Esophagus muscularis mucosa (tissue), 4 donors: ENCODE data around the gene HSP90AA1. TPM values are rescaled to one million over a fixed set of nuclear protein-coding genes. Genes with fewer than 3 reads are reported as not detected.

Source experiments
- DNase-seq: peaks from one replicate; pipeline ENCODE4 v3.0.0-alpha.2; 2017; ENCODE audit errors: extremely low spot score
- H3K27ac ChIP-seq, 4 donors: fragments of 200-600 bp; sonication (generic); replicated peaks in 1 of 4; 1 replicate in 3 of 4; 2 replicates in 1 of 4; pipeline ENCODE4 v1.5.1; 2016 to 2019; ENCODE audit warnings: mild to moderate bottlenecking in 1 of 4
- H3K27me3 ChIP-seq, 4 donors: fragments of 200-600 bp; sonication (generic); one replicate each; pipeline versions ENCODE4 v1.5.1 to v1.6.0; 2016 to 2019
- H3K36me3 ChIP-seq, 4 donors: fragments of 200-600 bp; sonication (generic); one replicate each; pipeline ENCODE4 v1.5.1; 2016 to 2019
- H3K4me1 ChIP-seq, 4 donors: fragments of 200-600 bp; sonication (generic); one replicate each; pipeline ENCODE4 v1.5.1; 2016 to 2019
- H3K4me3 ChIP-seq, 4 donors: fragments of 200-600 bp; sonication (generic); 1 replicate in 2 of 4; 2 replicates in 2 of 4; pipeline ENCODE4 v1.5.1; 2016 to 2019; ENCODE audit warnings: mild to moderate bottlenecking in 4 of 4, moderate library complexity in 1 of 4
- H3K9me3 ChIP-seq, 4 donors: fragments of 200-600 bp; sonication (generic); 1 replicate in 3 of 4; 2 replicates in 1 of 4; pipeline ENCODE4 v1.5.1; 2016 to 2019
- EP300 ChIP-seq: sonication (generic); formaldehyde crosslinking; IDR thresholded peaks from one replicate; pipeline ENCODE4 v1.6.1; 2017; ENCODE audit warnings: antibody characterized with exemption
- POLR2A ChIP-seq: fragments of 450-650 bp; IDR thresholded peaks from one replicate; pipeline ENCODE4 v1.6.1; 2017; ENCODE audit warnings: antibody characterized with exemption, moderate library complexity, mild to moderate bottlenecking, low read depth
- POLR2AphosphoS5 ChIP-seq, 2 donors: sonication (generic); formaldehyde crosslinking; IDR thresholded peaks; one replicate each; pipeline ENCODE4 v1.6.1; 2017; ENCODE audit warnings: antibody characterized with exemption in 2 of 2
- whole genome bisulfite sequencing: methylation state at CpG from one replicate; pipeline ENCODE4 v1.1.5; 2018; 5-methylcytosine and 5-hydroxymethylcytosine counted together
- intact Hi-C: fragments of 100-400 bp; cut with DNase I; formaldehyde crosslinking; loops from one replicate; pipeline ENCODE4 v1.15.1; 2023
- total RNA-seq, 4 donors: library from RNA; depleted of rRNA; stranded (reverse); fragments of >200 nt; gene quantifications; one replicate each; pipeline versions ENCODE4 v1.1.0 to v1.2.1, GENCODE V29; 2016
- TF ChIP-seq, protein P1 (sequence below), 3 experiments: fragments of 200-600 bp in 2 of 3; fragments of 450-650 bp in 1 of 3; sonication (generic) in 2 of 3; IDR thresholded peaks; one replicate each; pipeline ENCODE4 v1.5.1; 2017 to 2019; ENCODE audit warnings: antibody characterized with exemption in 3 of 3, mild to moderate bottlenecking in 2 of 3, moderate library complexity in 1 of 3

HSP90AA1 gene
- total RNA-seq, 4 donors from 2014 or later = 256 to 605 (median 376) TPM

DNA sequence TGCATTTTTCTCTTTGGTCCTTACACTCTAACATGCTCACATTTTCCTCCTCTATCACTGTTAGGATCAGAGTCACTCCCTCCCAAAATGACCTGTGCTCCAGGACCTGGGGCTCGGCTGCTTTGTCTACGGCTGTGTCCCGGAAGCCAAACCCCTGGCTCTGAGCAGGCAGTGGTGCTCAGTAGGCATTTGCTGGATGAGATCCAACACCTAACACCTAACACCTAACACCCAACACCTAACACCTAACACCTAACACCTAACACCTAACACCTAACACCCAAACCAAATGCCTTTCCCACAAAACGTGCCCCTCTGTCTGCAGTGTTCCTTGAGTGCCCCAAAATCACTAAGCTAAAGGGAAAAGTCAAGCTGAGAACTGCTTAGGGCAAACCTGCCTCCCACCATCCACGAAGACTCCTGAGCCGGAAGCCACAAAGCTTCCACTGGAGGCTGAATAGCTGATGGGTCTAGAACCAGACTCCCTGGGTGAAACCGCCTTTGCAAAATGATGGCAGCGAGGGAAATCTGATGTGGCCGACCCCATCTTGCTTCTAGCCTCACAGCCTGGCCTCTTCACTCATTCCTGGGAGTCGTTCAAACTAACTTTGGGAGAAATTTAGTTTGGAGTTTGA, 29.2 kb downstream of the HSP90AA1 start:
- Histone ChIP-seq H3K4me3 (no peak overlapping the region), H3K4me1 (peaks cover under 1 to 8% (median 4%) of the 10 kb centered on the region in 4 donors), H3K27me3 (no peaks in the 10 kb centered on the region), H3K36me3 (peaks cover 0 to 17% (median 10%) of the 10 kb centered on the region in 4 donors), H3K27ac (no peak overlapping the region), H3K9me3 (no peaks in the 10 kb centered on the region)
- intact Hi-C loops = no loop called here
- TF ChIP-seq, protein P1, sequence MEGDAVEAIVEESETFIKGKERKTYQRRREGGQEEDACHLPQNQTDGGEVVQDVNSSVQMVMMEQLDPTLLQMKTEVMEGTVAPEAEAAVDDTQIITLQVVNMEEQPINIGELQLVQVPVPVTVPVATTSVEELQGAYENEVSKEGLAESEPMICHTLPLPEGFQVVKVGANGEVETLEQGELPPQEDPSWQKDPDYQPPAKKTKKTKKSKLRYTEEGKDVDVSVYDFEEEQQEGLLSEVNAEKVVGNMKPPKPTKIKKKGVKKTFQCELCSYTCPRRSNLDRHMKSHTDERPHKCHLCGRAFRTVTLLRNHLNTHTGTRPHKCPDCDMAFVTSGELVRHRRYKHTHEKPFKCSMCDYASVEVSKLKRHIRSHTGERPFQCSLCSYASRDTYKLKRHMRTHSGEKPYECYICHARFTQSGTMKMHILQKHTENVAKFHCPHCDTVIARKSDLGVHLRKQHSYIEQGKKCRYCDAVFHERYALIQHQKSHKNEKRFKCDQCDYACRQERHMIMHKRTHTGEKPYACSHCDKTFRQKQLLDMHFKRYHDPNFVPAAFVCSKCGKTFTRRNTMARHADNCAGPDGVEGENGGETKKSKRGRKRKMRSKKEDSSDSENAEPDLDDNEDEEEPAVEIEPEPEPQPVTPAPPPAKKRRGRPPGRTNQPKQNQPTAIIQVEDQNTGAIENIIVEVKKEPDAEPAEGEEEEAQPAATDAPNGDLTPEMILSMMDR (IDR thresholded peaks at IDR 0.05) = no peak
- TF ChIP-seq POLR2A (no peak), EP300 (no peak), POLR2AphosphoS5 (IDR thresholded peaks at IDR 0.05) (no peak)
- no peak for DNase-seq
- WGBS = 61% methylated on average over 7 of the region's 10 CpGs

DNA sequence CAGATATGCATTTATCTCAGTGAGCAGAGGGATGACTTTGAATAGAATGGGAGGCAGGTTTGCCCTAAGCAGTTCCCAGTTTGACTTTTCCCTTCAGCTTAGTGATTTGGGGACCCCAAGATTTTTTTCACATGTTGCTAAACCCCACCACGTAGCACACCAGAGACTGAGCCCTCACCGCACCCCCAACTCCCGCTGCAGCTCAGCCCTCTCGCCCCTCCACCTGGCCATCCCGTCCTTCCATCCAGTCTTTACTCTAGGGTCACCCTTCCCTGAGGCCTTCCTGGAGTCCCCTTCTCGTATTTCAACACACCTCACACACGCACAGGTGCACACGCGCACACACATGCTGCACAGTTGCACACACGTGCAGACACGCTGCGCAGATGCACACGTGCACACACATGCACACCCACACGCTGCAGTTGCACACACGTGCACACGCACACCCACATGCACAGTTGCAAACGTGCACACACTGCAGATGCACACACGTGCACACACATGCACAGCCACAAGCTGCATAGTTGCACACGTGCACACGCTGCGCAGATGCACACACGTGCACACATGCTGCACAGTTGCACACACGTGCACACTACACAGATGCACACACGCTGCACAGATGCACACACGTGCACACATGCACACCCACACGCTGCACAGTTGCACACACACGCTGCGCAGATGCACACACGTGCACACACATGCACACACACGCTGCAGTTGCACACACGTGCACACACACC, 30.0 kb downstream of the HSP90AA1 start:
- H3K36me3 ChIP-seq = peaks cover 0 to 24% (median 18%) of the 10 kb centered on the region in 4 donors
- H3K27ac ChIP-seq = no peak overlapping the region
- DNase-seq = no peak
- H3K9me3 ChIP-seq = no peaks in the 10 kb centered on the region
- intact Hi-C loops = no loop called here
- H3K4me3 ChIP-seq = no peak overlapping the region
- peaks cover 0 to 5% (median 2%) of the 10 kb centered on the region in 4 donors for H3K4me1 ChIP-seq
- WGBS = 90% methylated on average over 31 of the region's 31 CpGs
- TF ChIP-seq POLR2AphosphoS5 (IDR thresholded peaks at IDR 0.05) (no peak), EP300 (no peak), POLR2A (no peak)
- TF ChIP-seq, protein P1 (IDR thresholded peaks at IDR 0.05) = no peak
- no peaks in the 10 kb centered on the region for H3K27me3 ChIP-seq

DNA sequence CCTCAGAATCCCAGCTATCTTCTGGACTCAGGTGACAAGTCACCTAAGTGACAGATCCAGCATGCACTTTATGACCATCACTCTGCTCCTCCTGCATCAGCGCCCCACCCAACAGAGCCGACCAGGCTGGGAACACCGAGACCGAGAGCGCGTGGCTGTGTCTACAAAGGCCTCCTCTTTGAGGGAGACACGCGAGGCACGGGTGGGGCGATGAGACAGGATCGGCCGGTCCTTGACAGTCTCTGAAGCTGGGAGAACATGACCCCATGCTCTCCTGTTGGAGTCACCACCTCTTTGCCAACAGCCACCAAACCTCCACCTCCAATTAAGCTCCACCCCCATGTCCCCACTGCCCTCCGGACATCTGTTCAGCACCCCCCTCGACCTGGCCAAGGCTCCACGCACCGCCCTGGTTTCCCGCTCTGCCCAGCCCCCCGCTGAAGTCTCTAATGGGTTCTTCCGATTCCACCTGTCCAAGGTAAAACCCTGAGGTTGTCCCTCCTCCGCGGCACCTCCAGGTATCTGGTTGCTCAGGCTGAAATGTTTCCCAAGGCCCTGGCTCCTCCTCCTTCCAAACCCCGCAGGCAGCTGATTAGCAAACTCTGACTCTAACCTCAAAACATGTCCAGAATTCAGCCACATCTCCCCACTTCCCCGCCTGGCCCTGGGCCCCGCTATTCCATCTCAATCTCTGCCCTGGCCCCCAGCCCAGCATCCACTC, 31.5 kb downstream of the HSP90AA1 start:
- Histone ChIP-seq H3K9me3 (no peaks in the 10 kb centered on the region), H3K4me3 (no peak overlapping the region), H3K27me3 (no peaks in the 10 kb centered on the region), H3K36me3 (peaks cover 10 to 39% (median 33%) of the 10 kb centered on the region in 4 donors), H3K4me1 (peaks cover 0 to 12% (median 9%) of the 10 kb centered on the region in 4 donors), H3K27ac (peak overlapping the region in 1 of 4 donors; percentile 27)
- 81% methylated on average over 24 of the region's 24 CpGs for WGBS
- DNase-seq = no peak
- no peak for TF ChIP-seq POLR2A
- no peak for TF ChIP-seq EP300
- TF ChIP-seq, protein P1 (IDR thresholded peaks at IDR 0.05) = no peak
- TF ChIP-seq POLR2AphosphoS5 (IDR thresholded peaks at IDR 0.05) = no peak
- intact Hi-C loops = no loop called here

DNA sequence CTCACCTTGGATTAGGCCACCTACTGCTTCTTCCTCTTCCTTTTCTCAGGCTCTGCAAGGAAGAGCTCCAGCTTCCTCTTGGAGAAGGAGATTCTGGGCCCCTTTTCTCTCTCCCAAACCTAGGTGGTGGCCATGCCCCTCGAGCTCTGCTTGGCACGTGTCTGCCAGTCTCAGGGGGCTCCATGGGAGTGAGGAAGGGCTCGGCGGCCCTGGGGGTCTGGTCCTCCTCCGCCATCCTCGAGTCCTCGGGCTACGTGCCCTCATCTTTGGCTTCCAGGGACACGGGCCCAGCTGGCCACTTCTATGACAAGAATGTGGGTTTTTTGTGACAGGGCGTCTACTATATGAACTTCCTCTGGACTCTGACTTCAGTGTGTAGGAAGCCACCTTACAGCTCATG, 34.3 kb downstream of the HSP90AA1 start:
- no peak for TF ChIP-seq POLR2A
- TF ChIP-seq EP300 = no peak
- no peak for TF ChIP-seq POLR2AphosphoS5 (IDR thresholded peaks at IDR 0.05)
- TF ChIP-seq, protein P1 (IDR thresholded peaks at IDR 0.05) = no peak
- Histone ChIP-seq H3K4me3 (no peak overlapping the region), H3K27me3 (no peaks in the 10 kb centered on the region), H3K36me3 (peaks cover 37 to 68% (median 61%) of the 10 kb centered on the region in 4 donors), H3K9me3 (no peaks in the 10 kb centered on the region), H3K27ac (no peak overlapping the region), H3K4me1 (peaks cover 0 to 18% (median 12%) of the 10 kb centered on the region in 4 donors)
- 84% methylated on average over 9 of the region's 10 CpGs for WGBS
- intact Hi-C loops = no loop called here
- no peak for DNase-seq
